ENCODE measurements around the gene HIKESHI.

- TF ChIP-seq CTCF (IDR thresholded peaks at IDR 0.05) (no peak), POLR2A (IDR thresholded peaks at IDR 0.05) (no peak)
Measured at GRCh38 chr11:86365546-86365945, 63.5 kb downstream of the HIKESHI start.
